Erythroblast (primary cell): Measurements from ENCODE around the gene CCNDBP1.
"Not testable (repeated sequence)": the region's sequence is repeated elsewhere in the genome, so short reads cannot be mapped to it uniquely, and the experiment has no call there.

Experiments
- DNase-seq, 2 experiments: peaks; one replicate each; lab custom pipeline; 2025; lab: John Stamatoyannopoulos, UW
- GATA1 ChIP-seq: IDR thresholded peaks from 2 replicates; pipeline ENCODE4 v1.6.1; 2011; ENCODE audit warnings: low read depth, mild to moderate bottlenecking, control low read depth, low read length, moderate library complexity
- POLR2A ChIP-seq: IDR thresholded peaks from 2 replicates; pipeline ENCODE4 v1.6.1; 2011; ENCODE audit warnings: mild to moderate bottlenecking, low read length

The CCNDBP1 gene

GRCh38 chr15:43183270-43183669, 1.9 kb upstream of the CCNDBP1 start:
- DNase-seq, result no peak
- no peak for TF ChIP-seq POLR2A
- no peak for TF ChIP-seq GATA1

DNA sequence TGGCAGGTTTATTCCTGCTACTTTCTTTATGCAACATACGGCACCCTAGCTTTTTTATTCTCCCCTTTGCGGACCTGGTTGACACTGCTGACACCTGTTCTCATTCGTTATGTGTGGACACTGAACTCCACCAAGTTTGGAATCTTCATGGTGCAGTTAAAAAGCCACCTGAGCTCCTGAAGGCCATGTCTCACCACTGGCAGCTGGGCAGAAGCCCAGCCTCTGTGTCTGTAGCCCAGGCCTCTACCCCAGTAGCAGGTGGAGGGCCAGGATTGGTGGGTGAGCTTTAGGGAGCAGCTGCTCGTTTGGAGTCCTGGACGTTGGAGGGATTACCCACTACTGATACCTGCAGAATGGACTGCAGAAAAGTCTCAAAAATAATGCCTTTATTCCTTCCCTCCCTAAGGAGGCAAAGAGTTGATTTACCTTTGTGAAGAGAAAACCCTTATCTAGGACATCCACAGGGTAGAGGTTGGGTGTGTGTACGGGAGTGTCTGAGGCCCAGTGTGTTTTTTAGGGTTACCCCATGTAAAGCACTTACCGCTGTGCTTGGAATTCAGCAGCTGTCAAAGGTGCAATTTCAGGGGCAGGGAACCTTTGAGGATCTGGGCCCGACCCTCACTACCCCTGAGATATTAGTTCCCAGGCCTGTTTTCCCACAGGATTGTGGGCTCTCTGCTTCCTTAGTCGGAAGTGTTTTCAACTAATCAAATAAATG, 637 bp upstream of the CCNDBP1 start:
- peak; percentile 76 for DNase-seq
- TF ChIP-seq GATA1, result no peak
- no peak for TF ChIP-seq POLR2A

GRCh38 chr15:43186003-43186353, 775 bp downstream of the CCNDBP1 start:
- DNase-seq, result peak; percentile 57 to 77
- no peak for TF ChIP-seq GATA1
- TF ChIP-seq POLR2A, result no peak

GRCh38 chr15:43187544-43188155, 2.4 kb downstream of the CCNDBP1 start:
- TF ChIP-seq GATA1 (no peak), POLR2A (no peak)
- peak; percentile 74 to 75 for DNase-seq

- DNase-seq, result peak; percentile 37 to 39
- TF ChIP-seq POLR2A (no peak), GATA1 (no peak)
These were observed 4.1 kb downstream of the CCNDBP1 start for GRCh38 chr15:43189296-43189695.

DNA sequence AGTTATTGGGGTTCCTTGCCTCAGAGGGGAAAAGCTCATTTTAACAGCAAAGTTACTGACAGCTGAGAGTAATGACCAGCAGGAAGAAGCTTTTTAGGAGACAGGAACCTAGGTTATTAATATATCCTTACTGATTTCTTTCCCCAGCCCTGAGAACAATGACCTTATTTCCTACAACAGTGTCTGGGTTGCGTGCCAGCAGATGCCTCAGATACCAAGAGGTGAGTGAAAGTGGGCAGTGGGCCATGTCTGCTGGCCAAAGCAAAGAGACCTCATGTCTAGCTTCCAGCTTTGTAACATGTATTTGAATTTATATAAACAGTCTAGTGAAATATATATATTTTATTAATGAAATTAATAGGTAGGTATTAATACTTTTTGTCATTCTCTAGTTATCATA, 5.0 kb downstream of the CCNDBP1 start:
- no peak for DNase-seq
- no peak for TF ChIP-seq POLR2A
- TF ChIP-seq GATA1, result no peak

DNA sequence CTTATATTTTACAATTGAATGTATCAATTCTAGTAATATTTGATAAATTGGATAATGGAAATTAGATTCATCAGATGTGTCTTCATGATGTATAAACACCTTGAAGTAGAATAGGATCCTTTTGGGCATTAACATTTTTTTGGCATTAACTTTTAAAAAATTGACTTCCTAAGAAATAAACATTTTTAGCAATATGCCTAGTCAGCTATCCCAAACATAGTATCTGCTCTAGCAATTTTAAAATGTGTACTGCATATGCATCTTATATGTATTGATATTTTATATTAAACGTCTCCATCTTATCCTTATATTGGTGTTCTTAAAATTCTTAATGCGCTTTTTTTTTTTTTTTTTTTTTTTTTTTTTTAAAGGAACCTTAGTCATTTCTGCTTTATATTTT, 8.5 kb downstream of the CCNDBP1 start:
- DNase-seq, result no peak
- TF ChIP-seq POLR2A (no peak), GATA1 (no peak)

GRCh38 chr15:43194795-43195194, 9.6 kb downstream of the CCNDBP1 start:
- no peak for TF ChIP-seq GATA1
- TF ChIP-seq POLR2A, result no peak

GRCh38 chr15:43196760-43197548, 11.8 kb downstream of the CCNDBP1 start:
- TF ChIP-seq POLR2A, result peak; percentile 16
- no peak for TF ChIP-seq GATA1
- no peak for DNase-seq

More at GRCh38 chr15:43194795-43195194, 9.6 kb downstream of the CCNDBP1 start:
- DNase-seq, result no peak

DNA sequence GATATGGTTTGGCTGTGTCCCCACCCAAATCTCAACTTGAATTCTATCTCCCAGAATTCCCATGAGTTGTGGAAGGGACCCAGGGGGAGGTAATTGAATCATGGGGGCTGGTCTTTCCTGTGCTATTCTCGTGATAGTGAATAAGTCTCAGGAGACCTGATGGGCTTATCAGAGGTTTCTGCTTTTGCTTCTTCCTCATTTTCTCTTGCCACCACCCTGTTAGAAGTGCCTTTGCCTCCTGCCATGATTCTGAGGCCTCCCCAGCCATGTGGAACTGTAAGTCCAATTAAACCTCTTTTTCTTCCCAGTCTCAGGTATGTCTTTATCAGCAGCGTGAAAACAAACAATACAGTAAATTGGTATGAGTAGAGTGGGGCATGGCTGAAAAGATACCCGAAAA, 12.6 kb downstream of the CCNDBP1 start:
- not testable (repeated sequence) for DNase-seq

- not testable (repeated sequence) for DNase-seq
These were observed 13.4 kb downstream of the CCNDBP1 start for GRCh38 chr15:43198556-43198955.

DNA sequence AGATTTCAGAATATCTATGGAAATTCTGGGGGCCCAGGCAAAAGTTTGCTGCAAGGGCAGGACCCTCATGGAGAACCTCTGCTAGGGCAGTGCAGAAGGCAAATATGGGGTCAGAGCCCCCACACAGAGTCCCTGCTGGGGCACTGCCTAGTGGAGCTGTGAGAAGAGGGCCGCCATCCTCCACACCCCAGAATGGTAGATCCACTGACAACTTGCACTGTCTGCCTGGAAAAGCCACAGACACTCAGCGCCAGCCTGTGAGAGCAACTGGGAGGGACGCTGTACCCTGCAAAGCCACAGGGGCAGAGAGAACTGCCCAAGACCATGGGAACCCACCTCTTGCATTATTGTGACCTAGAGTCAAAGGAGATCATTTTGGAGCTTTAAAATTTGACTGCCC, 13.8 kb downstream of the CCNDBP1 start:
- TF ChIP-seq POLR2A (no peak), GATA1 (no peak)
- no peak for DNase-seq

DNA sequence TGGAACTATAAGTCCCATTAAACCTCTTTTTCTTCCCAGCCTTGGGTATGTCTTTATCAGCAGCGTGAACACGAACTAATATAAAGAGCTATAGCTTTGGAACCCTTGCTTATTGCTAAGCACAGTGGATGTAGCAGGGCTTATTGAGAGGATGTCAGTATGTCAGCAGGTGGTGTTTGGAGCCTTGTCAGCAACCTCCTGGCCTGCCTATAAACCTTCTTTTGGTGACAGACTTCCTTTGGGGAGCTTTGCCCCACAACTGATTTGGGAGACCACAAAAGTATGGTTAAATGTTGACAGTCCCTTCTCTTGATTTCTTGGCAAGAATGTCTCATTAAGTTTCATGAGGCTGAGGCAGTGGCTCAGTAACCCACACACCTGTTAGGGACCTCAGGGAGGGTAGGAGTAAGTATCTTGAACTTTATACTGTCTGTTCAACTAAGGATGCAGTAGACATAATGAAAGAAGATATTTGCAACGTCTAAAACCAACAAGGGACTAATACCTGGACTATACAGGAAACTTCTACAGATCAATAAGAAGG, 14.8 kb downstream of the CCNDBP1 start:
- no peak for DNase-seq
- TF ChIP-seq GATA1, result no peak
- no peak for TF ChIP-seq POLR2A
